ENCODE results near the gene PRPF40B.

PRPF40B gene

GRCh38 chr12:49674318-49674981 is 51.1 kb downstream of the PRPF40B start:
- DNase-seq: no peak
- Mint-ChIP-seq H3K36me3 (ENCODE audit: low read depth) (no peaks in the 10 kb centered on the region), H3K4me1 (peaks cover 75% of the 10 kb centered on the region), H3K4me3 (no peak overlapping the region), H3K9me3 (no peaks in the 10 kb centered on the region), H3K27me3 (ENCODE audit: low read depth, poor library complexity) (peaks cover 3% of the 10 kb centered on the region), H3K27ac (peak overlapping the region; percentile 94)
- TF ChIP-seq, protein P1, sequence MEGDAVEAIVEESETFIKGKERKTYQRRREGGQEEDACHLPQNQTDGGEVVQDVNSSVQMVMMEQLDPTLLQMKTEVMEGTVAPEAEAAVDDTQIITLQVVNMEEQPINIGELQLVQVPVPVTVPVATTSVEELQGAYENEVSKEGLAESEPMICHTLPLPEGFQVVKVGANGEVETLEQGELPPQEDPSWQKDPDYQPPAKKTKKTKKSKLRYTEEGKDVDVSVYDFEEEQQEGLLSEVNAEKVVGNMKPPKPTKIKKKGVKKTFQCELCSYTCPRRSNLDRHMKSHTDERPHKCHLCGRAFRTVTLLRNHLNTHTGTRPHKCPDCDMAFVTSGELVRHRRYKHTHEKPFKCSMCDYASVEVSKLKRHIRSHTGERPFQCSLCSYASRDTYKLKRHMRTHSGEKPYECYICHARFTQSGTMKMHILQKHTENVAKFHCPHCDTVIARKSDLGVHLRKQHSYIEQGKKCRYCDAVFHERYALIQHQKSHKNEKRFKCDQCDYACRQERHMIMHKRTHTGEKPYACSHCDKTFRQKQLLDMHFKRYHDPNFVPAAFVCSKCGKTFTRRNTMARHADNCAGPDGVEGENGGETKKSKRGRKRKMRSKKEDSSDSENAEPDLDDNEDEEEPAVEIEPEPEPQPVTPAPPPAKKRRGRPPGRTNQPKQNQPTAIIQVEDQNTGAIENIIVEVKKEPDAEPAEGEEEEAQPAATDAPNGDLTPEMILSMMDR (IDR thresholded peaks at IDR 0.05): no peak

GRCh38 chr12:49675137-49675536 is 51.8 kb downstream of the PRPF40B start:
- peak; percentile 13 for DNase-seq
- Mint-ChIP-seq H3K36me3 (ENCODE audit: low read depth) (no peaks in the 10 kb centered on the region), H3K9me3 (no peaks in the 10 kb centered on the region), H3K27me3 (ENCODE audit: low read depth, poor library complexity) (peaks cover 3% of the 10 kb centered on the region), H3K4me1 (peaks cover 69% of the 10 kb centered on the region), H3K4me3 (peak overlapping the region; percentile 3), H3K27ac (peak overlapping the region; percentile 94)
- TF ChIP-seq, protein P1 (IDR thresholded peaks at IDR 0.05): no peak

DNA sequence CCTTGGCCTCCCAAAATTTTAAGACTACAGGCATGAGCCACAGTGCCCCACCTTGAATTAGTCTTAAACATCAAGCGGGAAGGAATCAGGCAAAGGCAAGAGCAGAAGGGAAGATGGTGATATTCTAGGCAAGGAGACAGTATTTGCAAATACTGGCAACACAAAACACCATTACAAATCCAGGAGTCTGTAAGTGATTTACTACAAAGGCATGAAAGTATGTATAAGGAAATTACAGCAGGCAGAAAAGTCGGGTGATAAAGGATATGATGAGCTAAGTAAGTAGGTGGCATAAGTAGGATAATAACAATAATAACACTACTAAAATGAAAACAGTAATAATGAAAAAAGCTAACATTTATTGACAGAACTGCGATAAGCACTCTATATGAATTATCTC is 55.4 kb downstream of the PRPF40B start:
- Mint-ChIP-seq H3K27ac (no peak overlapping the region), H3K9me3 (no peaks in the 10 kb centered on the region), H3K27me3 (ENCODE audit: low read depth, poor library complexity) (peaks cover 8% of the 10 kb centered on the region), H3K36me3 (ENCODE audit: low read depth) (no peaks in the 10 kb centered on the region), H3K4me3 (no peak overlapping the region), H3K4me1 (peaks cover 51% of the 10 kb centered on the region)
- TF ChIP-seq, protein P1 (IDR thresholded peaks at IDR 0.05): no peak
- DNase-seq: no peak

- Mint-ChIP-seq H3K27ac (no peak overlapping the region), H3K36me3 (ENCODE audit: low read depth) (no peaks in the 10 kb centered on the region), H3K4me1 (peaks cover 51% of the 10 kb centered on the region), H3K4me3 (no peak overlapping the region), H3K9me3 (no peaks in the 10 kb centered on the region), H3K27me3 (ENCODE audit: low read depth, poor library complexity) (peaks cover 8% of the 10 kb centered on the region)
- no peak for DNase-seq
- TF ChIP-seq, protein P1 (IDR thresholded peaks at IDR 0.05): no peak
These were observed 56.7 kb downstream of the PRPF40B start for GRCh38 chr12:49680075-49680474.

GRCh38 chr12:49683599-49684309 is 60.4 kb downstream of the PRPF40B start:
- Mint-ChIP-seq H3K4me1 (peaks cover 30% of the 10 kb centered on the region), H3K9me3 (no peaks in the 10 kb centered on the region), H3K27me3 (ENCODE audit: low read depth, poor library complexity) (peaks cover 5% of the 10 kb centered on the region), H3K36me3 (ENCODE audit: low read depth) (peaks cover 9% of the 10 kb centered on the region), H3K4me3 (peak overlapping the region; percentile 1), H3K27ac (peak overlapping the region; percentile 12)
- no peak for DNase-seq
- TF ChIP-seq, protein P1 (IDR thresholded peaks at IDR 0.05): no peak
